Measurements from ENCODE around the gene HYAL2.
A peak's percentile ranks its signal among the peaks of the same experiment; 100 is the strongest.
"Not testable (repeated sequence)": the region's sequence is repeated elsewhere in the genome, so short reads cannot be mapped to it uniquely, and the experiment has no call there.

The HYAL2 gene

GRCh38 chr3:50289130-50289529 lies 33.4 kb downstream of the HYAL2 start:
- DNase-seq (ENCODE audit: low read depth), result no peak

- DNase-seq (ENCODE audit: low read depth), result no peak
Measured at GRCh38 chr3:50288387-50289007, 34.0 kb downstream of the HYAL2 start.

GRCh38 chr3:50287262-50287661 lies 35.3 kb downstream of the HYAL2 start:
- no peak for DNase-seq (ENCODE audit: low read depth)

- no peak for DNase-seq (ENCODE audit: low read depth)
Measured at GRCh38 chr3:50286322-50287227, 36.0 kb downstream of the HYAL2 start.

GRCh38 chr3:50284121-50284520 lies 38.4 kb downstream of the HYAL2 start:
- not testable (repeated sequence) for DNase-seq (ENCODE audit: low read depth)

GRCh38 chr3:50279255-50280016 lies 43.1 kb downstream of the HYAL2 start:
- no peak for DNase-seq (ENCODE audit: low read depth)

- no peak for DNase-seq (ENCODE audit: low read depth)
Measured at GRCh38 chr3:50278880-50279224, 43.7 kb downstream of the HYAL2 start, which contains the start of gene LSMEM2. TSS of gene LSMEM2 (plus strand) at chr3:50279087. CDS start at chr3:50279114, 27 bp downstream.

GRCh38 chr3:50278123-50278879 lies 44.2 kb downstream of the HYAL2 start:
- no peak for DNase-seq (ENCODE audit: low read depth)

GRCh38 chr3:50276762-50277101 lies 45.8 kb downstream of the HYAL2 start:
- DNase-seq (ENCODE audit: low read depth), result no peak

GRCh38 chr3:50275996-50276761 lies 46.4 kb downstream of the HYAL2 start:
- no peak for DNase-seq (ENCODE audit: low read depth)

GRCh38 chr3:50275141-50275995 lies 47.2 kb downstream of the HYAL2 start:
- no peak for DNase-seq (ENCODE audit: low read depth)

GRCh38 chr3:50274371-50275104 lies 48.0 kb downstream of the HYAL2 start:
- no peak for DNase-seq (ENCODE audit: low read depth)

- no peak for DNase-seq (ENCODE audit: low read depth)
Measured at GRCh38 chr3:50273689-50274065, 48.9 kb downstream of the HYAL2 start.

- peak; percentile 40 for DNase-seq (ENCODE audit: low read depth)
Measured at GRCh38 chr3:50272911-50273688, 49.4 kb downstream of the HYAL2 start.

GRCh38 chr3:50272538-50272910 lies 50.0 kb downstream of the HYAL2 start:
- DNase-seq (ENCODE audit: low read depth), result not testable (repeated sequence)

GRCh38 chr3:50271314-50271936 lies 51.1 kb downstream of the HYAL2 start:
- no peak for DNase-seq (ENCODE audit: low read depth)

GRCh38 chr3:50270422-50271224 lies 51.9 kb downstream of the HYAL2 start:
- DNase-seq (ENCODE audit: low read depth), result no peak
